ENCODE data around the gene SLC6A18. TPM values are rescaled to one million over a fixed set of nuclear protein-coding genes. Genes with fewer than 3 reads are reported as not detected.

SLC6A18 gene
- total and polyA plus RNA-seq, 2 of the 4 experiments (the other 2 are of a cell fraction) = not detected

DNA sequence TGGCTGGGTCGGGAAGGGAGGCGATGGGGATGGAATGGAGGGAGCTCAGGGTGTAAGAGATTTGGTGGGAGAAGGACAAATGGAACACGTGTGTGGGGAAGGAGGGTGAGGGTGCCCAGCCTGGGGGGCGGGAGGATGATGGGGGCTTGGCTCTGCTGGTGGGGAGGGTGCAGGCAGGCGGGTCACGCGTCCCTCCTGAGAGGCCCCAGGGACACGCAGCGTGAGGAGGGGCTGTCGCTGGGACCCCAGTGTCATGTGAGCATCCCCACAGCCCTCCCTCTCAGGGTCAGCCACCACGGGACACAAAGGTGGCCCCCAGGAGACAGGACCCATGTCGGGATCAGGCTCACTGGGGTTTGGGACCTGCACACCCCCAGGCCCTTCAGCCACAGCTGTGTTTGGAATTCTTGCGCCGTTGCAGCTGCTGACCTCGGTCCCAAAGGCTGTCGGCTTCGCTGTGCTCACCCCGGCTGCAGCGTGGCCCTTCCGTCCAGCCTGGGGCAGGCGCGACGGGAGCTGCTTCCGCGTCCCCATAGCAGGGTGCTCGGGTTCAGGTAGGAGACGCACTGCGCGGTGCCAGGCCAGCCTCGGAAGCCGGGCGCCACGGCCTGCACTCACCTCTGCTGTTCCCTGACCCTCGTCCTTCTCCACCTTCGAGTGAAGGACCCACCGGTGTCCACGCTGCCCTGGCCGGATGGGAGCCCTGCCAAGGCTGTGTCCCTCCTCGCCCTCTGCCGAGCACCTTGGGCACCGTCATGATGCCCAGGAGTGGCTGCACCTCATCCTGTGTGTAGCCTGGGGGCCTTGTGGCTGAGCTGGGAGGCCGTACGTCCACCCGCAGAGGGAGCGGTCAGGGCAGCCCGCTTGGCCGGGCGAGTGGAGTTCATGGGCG lies 18.4 kb upstream of the SLC6A18 start (continued):
- no peak for TF ChIP-seq ELK1 (IDR thresholded peaks at IDR 0.05; ENCODE audit: borderline replicate concordance, low read depth, low read length)

DNA sequence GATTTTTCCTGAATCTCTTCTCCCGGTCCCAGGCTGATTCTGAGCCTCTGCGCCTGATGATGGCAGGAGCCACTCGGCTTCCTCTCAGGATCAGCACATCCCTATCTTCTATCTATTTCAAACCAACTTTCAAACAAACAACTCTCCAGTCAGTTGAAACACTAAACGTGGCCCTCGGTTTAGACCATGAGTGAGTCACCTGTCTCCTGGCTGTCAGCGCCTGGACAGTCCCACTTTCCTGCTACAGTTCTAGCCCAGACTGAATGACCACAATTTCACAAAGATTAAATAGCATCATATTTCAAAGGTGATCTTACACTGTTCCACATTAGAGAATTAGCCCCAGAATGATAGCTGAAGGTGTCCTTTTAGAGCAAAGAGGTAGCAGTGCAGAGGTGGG lies 17.6 kb upstream of the SLC6A18 start:
- Histone ChIP-seq H3K27ac (ENCODE audit: insufficient read depth, low read length) (no peak overlapping the region), H3K27me3 (ENCODE audit: control insufficient read depth, insufficient read depth, low read length) (peaks cover 28% of the 10 kb centered on the region; the same call in 1 of the 2 replicates), H2BK15ac (ENCODE audit: low read depth, low read length) (no peak overlapping the region), H2AK5ac (ENCODE audit: low read depth, low read length) (no peak overlapping the region), H2AFZ (replicated peaks; ENCODE audit: low read length, poor library complexity) (no peak overlapping the region), H2BK120ac (ENCODE audit: low read depth, low read length) (no peak overlapping the region), H2AK9ac (replicated peaks; ENCODE audit: low read depth, low read length, poor library complexity) (no peak overlapping the region), H4K91ac (ENCODE audit: insufficient read depth, low read depth, low read length) (no peak overlapping the region), H3K9ac (ENCODE audit: low read depth, low read length) (no peak overlapping the region), H3K18ac (ENCODE audit: low read depth, low read length) (no peak overlapping the region), H3K4ac (ENCODE audit: low read depth, low read length) (no peak overlapping the region), H3K14ac (replicated peaks; ENCODE audit: low read depth, low read length) (no peak overlapping the region), H3K4me1 (ENCODE audit: control insufficient read depth, insufficient read depth, low read length) (peaks cover 3% of the 10 kb centered on the region; the same call in 1 of the 2 replicates), H2BK5ac (ENCODE audit: low read depth, low read length, poor library complexity, severe bottlenecking) (no peak overlapping the region), H3K4me3 (ENCODE audit: insufficient read depth, low read depth, low read length) (no peak overlapping the region), H3K79me1 (ENCODE audit: low read depth in 1 of 2, low read length in 2 of 2) (no peaks in the 10 kb centered on the region), H3K9me3 (ENCODE audit: control insufficient read depth, insufficient read depth, low read length) (no peaks in the 10 kb centered on the region), H4K8ac (ENCODE audit: low read depth in 2 of 2, low read length in 2 of 2) (no peak overlapping the region), H2BK20ac (ENCODE audit: low read depth, low read length) (no peak overlapping the region), H4K5ac (ENCODE audit: low read depth, low read length) (no peak overlapping the region), H3K23ac (ENCODE audit: low read depth, low read length) (no peak overlapping the region), H3K9me1 (ENCODE audit: insufficient read depth, low read length) (peaks cover 6% of the 10 kb centered on the region; the same call in 1 of the 2 replicates), H4K20me1 (ENCODE audit: insufficient read depth, low read length) (no peaks in the 10 kb centered on the region; the same call in 1 of the 2 replicates), H3K4me2 (ENCODE audit: low read depth, low read length) (no peak overlapping the region), H3K36me3 (ENCODE audit: control insufficient read depth, insufficient read depth, low read length) (no peaks in the 10 kb centered on the region), H3K56ac (ENCODE audit: extremely low read depth, insufficient read depth, low read length) (no peak overlapping the region)
- WGBS, 2 experiments (ENCODE audit: extremely low coverage in 2 of 2, insufficient read length in 1 of 2) = 36% methylated on average over 4 of the region's 6 CpGs; no CpG with 5 or more reads in 1 of the 2 experiments
- BruUV-seq (replicated peaks) = no TSS peak
- TF ChIP-seq MAZ (IDR thresholded peaks at IDR 0.05; ENCODE audit: borderline replicate concordance, low read depth, low read length) (no peak), FOS (IDR thresholded peaks at IDR 0.05; ENCODE audit: low read depth, low read length) (no peak), MAFK (IDR thresholded peaks at IDR 0.05; ENCODE audit: low read depth, low read length) (no peak), MXI1 (IDR thresholded peaks at IDR 0.05; ENCODE audit: borderline replicate concordance, low read depth, low read length) (no peak), POLR2A (IDR thresholded peaks at IDR 0.05; ENCODE audit: low read depth, low read length) (no peak), RFX5 (IDR thresholded peaks at IDR 0.05; ENCODE audit: low read depth, low read length) (no peak), BHLHE40 (IDR thresholded peaks at IDR 0.05; ENCODE audit: low read depth, low read length) (no peak)
- ChIA-PET POLR2A (ENCODE audit: unreplicated experiment) (no interaction called here), CTCF (interaction anchor here (0.7 kb wide), 1 partner anchor 781 kb away, joined by 3 read pairs; no protein-coding TSS in a partner anchor)
- intact Hi-C loops (cut with micrococcal nuclease) (no loop called here), in situ Hi-C loops (cut with MboI; ENCODE audit: low sequenced_read_pairs) (no loop called here), dilution Hi-C loops (cut with HindIII; ENCODE audit: low sequenced_read_pairs, unreplicated experiment) (no loop called here)
- ATAC-seq (ENCODE audit: low read depth) (no peak), DNase-seq (no peak)
